ENCODE results near the gene TUBB. TPM values are rescaled to one million over a fixed set of nuclear protein-coding genes. Genes with fewer than 3 reads are reported as not detected.

TUBB gene
- total and polyA plus RNA-seq, 9 of the 15 experiments (the other 6 are each of a cell fraction or from before 2014, with no cell fraction given) = 971 to 2,870 (median 1,478) TPM

- TF ChIP-seq ATF7 (IDR thresholded peaks at IDR 0.05) (peak; percentile 84), TCFL5 (CRISPR knock-in tag; conservative IDR thresholded peaks at IDR 0.05) (no peak)
These were observed 47.5 kb upstream of the TUBB start, which contains the start of gene DHX16 (continued) for GRCh38 chr6:30672445-30673253.

GRCh38 chr6:30676660-30677285 lies 43.4 kb upstream of the TUBB start:
- no peak for ATAC-seq
- no peak overlapping the region for H3K4me3 ChIP-seq
- peaks cover 20 to 38% of the 10 kb centered on the region in 2 experiments for H3K4me1 ChIP-seq (replicated peaks in 1 of 2; ENCODE audit: control insufficient read depth in 2 of 2, insufficient read depth in 2 of 2, low read length in 2 of 2)
- H3K9me3 ChIP-seq (replicated peaks; ENCODE audit: control insufficient read depth, insufficient read depth, low read depth, low read length) = no peaks in the 10 kb centered on the region
- ChIA-PET POLR2A (interaction anchor here (1.3 to 1.8 kb wide), 2 partner anchors 14 to 40 kb away, joined by 3 to 4 read pairs; partner anchors contain the start of genes MDC1 and NRM), CTCF (ENCODE audit: low intra/inter-chr PET ratio) (no interaction called here)
- peak overlapping the region in 1 of 2 experiments; percentile 55; a peak in 2 of 4 replicates for H3K9ac ChIP-seq (ENCODE audit: insufficient read depth in 1 of 2, low read depth in 2 of 2, low read length in 2 of 2)
- H3K27ac ChIP-seq (ENCODE audit: extremely low read depth, low read depth, low read length) = no peak overlapping the region
- H3K4me2 ChIP-seq (ENCODE audit: insufficient read depth, low read length) = no peak overlapping the region
- no peak for DNase-seq (ENCODE audit: extremely low read depth in 1 of 4, low spot score in 3 of 4)
- peaks cover 42% of the 10 kb centered on the region for H3K79me2 ChIP-seq (ENCODE audit: control insufficient read depth, insufficient read depth, low read length)
- peaks cover 43% of the 10 kb centered on the region for H3K36me3 ChIP-seq (ENCODE audit: control insufficient read depth, insufficient read depth, low read length)
- in situ Hi-C loops (cut with MboI) = loop anchor here (10.0 kb wide), 2 partner anchors 48 to 408 kb away; partner anchors contain the start of gene TUBB
- 91% methylated on average over 9 of the region's 10 CpGs for WGBS (ENCODE audit: insufficient coverage, low coverage, missing lambda C conversion rate)
- intact Hi-C loops (cut with micrococcal nuclease) = no loop called here
- H3K27me3 ChIP-seq (ENCODE audit: control insufficient read depth in 2 of 2, insufficient read depth in 2 of 2, low read length in 2 of 2) = no peaks in the 10 kb centered on the region
- no peaks in the 10 kb centered on the region for H3K9me1 ChIP-seq (ENCODE audit: control insufficient read depth, insufficient read depth, low read length)
- no peaks in the 10 kb centered on the region; the same call in 1 of the 2 replicates for H4K20me1 ChIP-seq (replicated peaks; ENCODE audit: control insufficient read depth, insufficient read depth, low read length)
- FAIRE-seq = no peak
- BruUV-seq (replicated peaks) = TSS peak; percentile 28
- no peak overlapping the region for H2AFZ ChIP-seq (ENCODE audit: low read depth, low read length)
- TF ChIP-seq RUNX1 (IDR thresholded peaks at IDR 0.05; ENCODE audit: low read depth) = no peak
- no peak for TF ChIP-seq TFE3 (CRISPR knock-in tag; IDR thresholded peaks at IDR 0.05)
- no peak for TF ChIP-seq HIVEP1 (CRISPR knock-in tag; IDR thresholded peaks at IDR 0.05)
- no peak for TF ChIP-seq SAFB (IDR thresholded peaks at IDR 0.05; ENCODE audit: borderline replicate concordance, low read depth, low read length)
- no peak for TF ChIP-seq ADNP (tag; IDR thresholded peaks at IDR 0.05)
- TF ChIP-seq SIX5 (IDR thresholded peaks at IDR 0.05; ENCODE audit: borderline replicate concordance in 1 of 2, insufficient read depth in 1 of 2, low read depth in 1 of 2, low read length in 2 of 2) = no peak
- TF ChIP-seq LEF1 (IDR thresholded peaks at IDR 0.05) = no peak
- TF ChIP-seq NFE2 (IDR thresholded peaks at IDR 0.05; ENCODE audit: low read depth) = no peak
- no peak for TF ChIP-seq ZNF512 (tag; IDR thresholded peaks at IDR 0.05)
- no peak for TF ChIP-seq TFAP4 (CRISPR knock-in tag; IDR thresholded peaks at IDR 0.05; ENCODE audit: borderline replicate concordance)

All from K562 (cell line).